ENCODE measurements around the gene OR1J2. TPM values are rescaled to one million over a fixed set of nuclear protein-coding genes. Genes with fewer than 3 reads are reported as not detected.
"Not testable (repeated sequence)": the region's sequence is repeated elsewhere in the genome, so short reads cannot be mapped to it uniquely, and the experiment has no call there.

OR1J2 gene
- total RNA-seq, 1 experiment from 2014 or later: not detected

DNA sequence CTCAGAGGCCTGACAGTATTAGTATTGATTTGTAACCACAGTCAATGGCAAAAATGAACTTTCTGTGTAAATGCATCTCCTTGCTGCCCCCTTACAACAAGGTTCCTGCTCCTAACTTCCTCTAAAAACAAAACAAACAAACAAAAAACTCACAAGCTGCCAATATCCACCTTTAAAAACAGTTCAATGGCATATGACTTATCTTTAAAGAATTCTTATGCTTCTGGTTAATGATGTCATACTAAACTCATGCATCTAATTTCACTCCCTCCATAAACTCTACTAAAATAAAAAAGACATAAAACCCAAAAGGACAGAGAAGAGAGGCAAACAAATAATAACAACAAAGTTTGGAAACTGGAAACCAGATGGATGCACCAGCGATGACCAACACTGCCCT lies 25.5 kb downstream of the OR1J2 start (continued):
- no peak for TF ChIP-seq PRDM15 (CRISPR knock-in tag; IDR thresholded peaks at IDR 0.05)
- no peak for TF ChIP-seq FOXP4 (CRISPR knock-in tag; IDR thresholded peaks at IDR 0.05)
- TF ChIP-seq SMAD4 (CRISPR knock-in tag; IDR thresholded peaks at IDR 0.05): no peak
- TF ChIP-seq JUN (CRISPR knock-in tag; IDR thresholded peaks at IDR 0.05): no peak
- TF ChIP-seq, protein P1, sequence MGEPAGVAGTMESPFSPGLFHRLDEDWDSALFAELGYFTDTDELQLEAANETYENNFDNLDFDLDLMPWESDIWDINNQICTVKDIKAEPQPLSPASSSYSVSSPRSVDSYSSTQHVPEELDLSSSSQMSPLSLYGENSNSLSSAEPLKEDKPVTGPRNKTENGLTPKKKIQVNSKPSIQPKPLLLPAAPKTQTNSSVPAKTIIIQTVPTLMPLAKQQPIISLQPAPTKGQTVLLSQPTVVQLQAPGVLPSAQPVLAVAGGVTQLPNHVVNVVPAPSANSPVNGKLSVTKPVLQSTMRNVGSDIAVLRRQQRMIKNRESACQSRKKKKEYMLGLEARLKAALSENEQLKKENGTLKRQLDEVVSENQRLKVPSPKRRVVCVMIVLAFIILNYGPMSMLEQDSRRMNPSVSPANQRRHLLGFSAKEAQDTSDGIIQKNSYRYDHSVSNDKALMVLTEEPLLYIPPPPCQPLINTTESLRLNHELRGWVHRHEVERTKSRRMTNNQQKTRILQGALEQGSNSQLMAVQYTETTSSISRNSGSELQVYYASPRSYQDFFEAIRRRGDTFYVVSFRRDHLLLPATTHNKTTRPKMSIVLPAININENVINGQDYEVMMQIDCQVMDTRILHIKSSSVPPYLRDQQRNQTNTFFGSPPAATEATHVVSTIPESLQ (CRISPR knock-in tag; IDR thresholded peaks at IDR 0.05): no peak
- no peak for TF ChIP-seq NFE2L1 (CRISPR knock-in tag; IDR thresholded peaks at IDR 0.05)
- TF ChIP-seq TEAD4 (CRISPR knock-in tag; IDR thresholded peaks at IDR 0.05): no peak
- no peak for TF ChIP-seq SP1 (CRISPR knock-in tag; conservative IDR thresholded peaks at IDR 0.05)
- TF ChIP-seq, protein P2, sequence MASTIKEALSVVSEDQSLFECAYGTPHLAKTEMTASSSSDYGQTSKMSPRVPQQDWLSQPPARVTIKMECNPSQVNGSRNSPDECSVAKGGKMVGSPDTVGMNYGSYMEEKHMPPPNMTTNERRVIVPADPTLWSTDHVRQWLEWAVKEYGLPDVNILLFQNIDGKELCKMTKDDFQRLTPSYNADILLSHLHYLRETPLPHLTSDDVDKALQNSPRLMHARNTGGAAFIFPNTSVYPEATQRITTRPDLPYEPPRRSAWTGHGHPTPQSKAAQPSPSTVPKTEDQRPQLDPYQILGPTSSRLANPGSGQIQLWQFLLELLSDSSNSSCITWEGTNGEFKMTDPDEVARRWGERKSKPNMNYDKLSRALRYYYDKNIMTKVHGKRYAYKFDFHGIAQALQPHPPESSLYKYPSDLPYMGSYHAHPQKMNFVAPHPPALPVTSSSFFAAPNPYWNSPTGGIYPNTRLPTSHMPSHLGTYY (CRISPR knock-in tag; IDR thresholded peaks at IDR 0.05): no peak

- POLR2A ChIA-PET; DNase-seq (ENCODE audit: low spot score); H3K27ac Mint-ChIP-seq; H3K4me1 Mint-ChIP-seq; CTCF ChIA-PET; H3K4me3 Mint-ChIP-seq; ATAC-seq: not testable (repeated sequence)
- Mint-ChIP-seq H3K27me3 (ENCODE audit: low read depth) (peaks cover 33% of the 10 kb centered on the region), H3K36me3 (peaks cover 55% of the 10 kb centered on the region), H3K9me3 (peaks cover 79% of the 10 kb centered on the region)
Measured at GRCh38 chr9:122537066-122537465, 26.5 kb downstream of the OR1J2 start.

GRCh38 chr9:122538757-122539156 lies 28.2 kb downstream of the OR1J2 start:
- no peak for DNase-seq (ENCODE audit: low spot score)
- peaks cover 79% of the 10 kb centered on the region for H3K9me3 Mint-ChIP-seq
- H3K27me3 Mint-ChIP-seq (ENCODE audit: low read depth): peaks cover 26% of the 10 kb centered on the region
- no peak overlapping the region for H3K27ac Mint-ChIP-seq
- peaks cover 46% of the 10 kb centered on the region for H3K36me3 Mint-ChIP-seq
- POLR2A ChIA-PET: no interaction called here
- CTCF ChIA-PET: no interaction called here
- no peak overlapping the region for H3K4me3 Mint-ChIP-seq
- H3K4me1 Mint-ChIP-seq: no peaks in the 10 kb centered on the region
- ATAC-seq: no peak
- TF ChIP-seq, protein P1 (CRISPR knock-in tag; IDR thresholded peaks at IDR 0.05): no peak
- TF ChIP-seq CREM (CRISPR knock-in tag; IDR thresholded peaks at IDR 0.05) (no peak), EMX1 (CRISPR knock-in tag; IDR thresholded peaks at IDR 0.05) (no peak), ARID4B (CRISPR knock-in tag; IDR thresholded peaks at IDR 0.05; ENCODE audit: borderline replicate concordance) (no peak)
- TF ChIP-seq, protein P3, sequence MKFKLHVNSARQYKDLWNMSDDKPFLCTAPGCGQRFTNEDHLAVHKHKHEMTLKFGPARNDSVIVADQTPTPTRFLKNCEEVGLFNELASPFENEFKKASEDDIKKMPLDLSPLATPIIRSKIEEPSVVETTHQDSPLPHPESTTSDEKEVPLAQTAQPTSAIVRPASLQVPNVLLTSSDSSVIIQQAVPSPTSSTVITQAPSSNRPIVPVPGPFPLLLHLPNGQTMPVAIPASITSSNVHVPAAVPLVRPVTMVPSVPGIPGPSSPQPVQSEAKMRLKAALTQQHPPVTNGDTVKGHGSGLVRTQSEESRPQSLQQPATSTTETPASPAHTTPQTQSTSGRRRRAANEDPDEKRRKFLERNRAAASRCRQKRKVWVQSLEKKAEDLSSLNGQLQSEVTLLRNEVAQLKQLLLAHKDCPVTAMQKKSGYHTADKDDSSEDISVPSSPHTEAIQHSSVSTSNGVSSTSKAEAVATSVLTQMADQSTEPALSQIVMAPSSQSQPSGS (CRISPR knock-in tag; IDR thresholded peaks at IDR 0.05; ENCODE audit: borderline replicate concordance, low read depth): no peak

Measured in WTC11 (cell line).